IMR-90 (cell line): ENCODE data around the gene ZNF423. TPM values are rescaled to one million over a fixed set of nuclear protein-coding genes. Genes with fewer than 3 reads are reported as not detected.

Experiments used
- ATAC-seq: fragments of 200-7000 bp; cut with Tn5 transposase; 2 replicates; pipeline ENCODE4 v1.9.1; 2020; ENCODE audit warnings: low read depth, mild to moderate bottlenecking, moderate library complexity
- BruUV-seq: library from RNA; stranded (reverse); fragments of 400-500 nt; replicated peaks from 2 replicates; lab custom pipeline; 2021; lab: Mats Ljungman, UMichigan
- CTCF ChIA-PET: fragments of 300-600 bp; formaldehyde crosslinking; extraction: SDS; loops from one replicate; lab custom pipeline; 2021; ENCODE audit warnings: antibody characterized with exemption; lab: Yijun Ruan, JAX
- POLR2A ChIA-PET: fragments of 300-600 bp; sonication (Branson Sonifier 250); formaldehyde crosslinking; loops from one replicate; lab custom pipeline; 2022; ENCODE audit warnings: antibody characterized with exemption; ENCODE audit not compliant: unreplicated experiment; lab: Charles Lee
- DNase-seq: peaks from one replicate; pipeline ENCODE4 v3.0.0; 2013
- H2AFZ ChIP-seq: replicated peaks from 2 replicates; pipeline ENCODE3; 2013; ENCODE audit warnings: low read length, mild to moderate bottlenecking; ENCODE audit not compliant: poor library complexity
- H2AK5ac ChIP-seq: 2 replicates; pipeline ENCODE4 v1.6.1; 2013; ENCODE audit warnings: low read depth, low read length, inconsistent platforms
- H2AK9ac ChIP-seq: replicated peaks from 2 replicates; pipeline ENCODE3; 2013; ENCODE audit warnings: mild to moderate bottlenecking, low read depth, low read length, moderate library complexity; ENCODE audit not compliant: poor library complexity
- H2BK120ac ChIP-seq: 2 replicates; pipeline ENCODE4 v1.6.1; 2013; ENCODE audit warnings: low read depth, low read length, inconsistent platforms
- H2BK15ac ChIP-seq: 3 replicates; pipeline ENCODE4 v1.6.1; 2013; ENCODE audit warnings: low read depth, low read length, inconsistent platforms
- H2BK20ac ChIP-seq: 2 replicates; pipeline ENCODE4 v1.6.1; 2013; ENCODE audit warnings: low read depth, mild to moderate bottlenecking, inconsistent platforms, low read length, moderate library complexity
- H2BK5ac ChIP-seq: 2 replicates; pipeline ENCODE4 v1.6.1; 2013; ENCODE audit warnings: mild to moderate bottlenecking, low read depth, low read length, inconsistent platforms; ENCODE audit not compliant: poor library complexity, severe bottlenecking
- H3K14ac ChIP-seq: replicated peaks from 2 replicates; pipeline ENCODE4 v1.6.1; 2013; ENCODE audit warnings: low read depth, low read length, inconsistent platforms
- H3K18ac ChIP-seq: 2 replicates; pipeline ENCODE4 v1.6.1; 2013; ENCODE audit warnings: low read depth, low read length, control low read depth
- H3K23ac ChIP-seq: 2 replicates; pipeline ENCODE4 v1.6.1; 2013; ENCODE audit warnings: low read depth, low read length, inconsistent platforms
- H3K27ac ChIP-seq: 2 replicates; pipeline ENCODE4 v1.5.1; 2013; ENCODE audit warnings: mild to moderate bottlenecking, control low read depth, low read length; ENCODE audit not compliant: insufficient read depth
- H3K27me3 ChIP-seq: 2 replicates; pipeline ENCODE4 v1.6.1; 2013; ENCODE audit warnings: low read length; ENCODE audit not compliant: control insufficient read depth, insufficient read depth
- H3K36me3 ChIP-seq: 2 replicates; pipeline ENCODE4 v1.6.1; 2013; ENCODE audit warnings: low read length, mixed read lengths; ENCODE audit not compliant: control insufficient read depth, insufficient read depth
- H3K4ac ChIP-seq: 2 replicates; pipeline ENCODE4 v1.6.1; 2013; ENCODE audit warnings: low read depth, low read length, inconsistent platforms
- H3K4me1 ChIP-seq: 2 replicates; pipeline ENCODE4 v1.6.1; 2013; ENCODE audit warnings: low read length, mixed read lengths; ENCODE audit not compliant: control insufficient read depth, insufficient read depth
- H3K4me2 ChIP-seq: 2 replicates; pipeline ENCODE4 v1.6.1; 2013; ENCODE audit warnings: low read depth, mild to moderate bottlenecking, control low read depth, low read length, moderate library complexity
- H3K4me3 ChIP-seq: 2 replicates; pipeline ENCODE4 v1.5.1; 2013; ENCODE audit warnings: low read depth, mild to moderate bottlenecking, control low read depth, low read length, moderate library complexity; ENCODE audit not compliant: insufficient read depth
- H3K56ac ChIP-seq: 2 replicates; pipeline ENCODE4 v1.6.1; 2013; ENCODE audit warnings: low read length, inconsistent platforms; ENCODE audit not compliant: insufficient read depth; ENCODE audit errors: extremely low read depth
- H3K79me1 ChIP-seq, 2 experiments: 2 replicates each; pipeline ENCODE4 v1.6.1; 2013; ENCODE audit warnings: low read length in 2 of 2, inconsistent platforms in 1 of 2, low read depth in 1 of 2
- H3K9ac ChIP-seq: 2 replicates; pipeline ENCODE4 v1.6.1; 2013; ENCODE audit warnings: low read depth, low read length, control low read depth
- H3K9me1 ChIP-seq: 2 replicates; pipeline ENCODE4 v1.6.1; 2013; ENCODE audit warnings: low read length, inconsistent platforms; ENCODE audit not compliant: insufficient read depth
- H3K9me3 ChIP-seq: 2 replicates; pipeline ENCODE4 v1.6.1; 2013; ENCODE audit warnings: low read length; ENCODE audit not compliant: control insufficient read depth, insufficient read depth
- H4K20me1 ChIP-seq: 2 replicates; pipeline ENCODE4 v1.6.1; 2013; ENCODE audit warnings: low read length, inconsistent platforms; ENCODE audit not compliant: insufficient read depth
- H4K5ac ChIP-seq: 2 replicates; pipeline ENCODE4 v1.6.1; 2013; ENCODE audit warnings: mild to moderate bottlenecking, low read depth, low read length, control low read depth
- H4K8ac ChIP-seq, 2 experiments: 2 replicates each; pipeline ENCODE4 v1.6.1; 2013; ENCODE audit warnings: low read depth in 2 of 2, low read length in 2 of 2, control low read depth in 1 of 2, inconsistent platforms in 1 of 2
- H4K91ac ChIP-seq: 2 replicates; pipeline ENCODE4 v1.6.1; 2013; ENCODE audit warnings: low read depth, low read length, inconsistent platforms; ENCODE audit not compliant: insufficient read depth
- BHLHE40 ChIP-seq: fragments of 150-350 bp; IDR thresholded peaks from 2 replicates; pipeline ENCODE4 v1.6.1; 2016; ENCODE audit warnings: mild to moderate bottlenecking, low read depth, low read length
- CEBPB ChIP-seq: IDR thresholded peaks from 2 replicates; pipeline ENCODE4 v1.6.1; 2012; ENCODE audit warnings: low read depth, low read length, improper control_type of control experiment
- CHD1 ChIP-seq: IDR thresholded peaks from 2 replicates; pipeline ENCODE4 v1.6.1; 2012; ENCODE audit warnings: low read depth, low read length, improper control_type of control experiment
- CTCF ChIP-seq: conservative IDR thresholded peaks from 2 replicates; pipeline ENCODE4 v1.5.1; 2012; ENCODE audit warnings: mild to moderate bottlenecking, low read depth, low read length, improper control_type of control experiment
- MAFK ChIP-seq: IDR thresholded peaks from 2 replicates; pipeline ENCODE4 v1.6.1; 2012; ENCODE audit warnings: low read depth, low read length, improper control_type of control experiment
- MAZ ChIP-seq: IDR thresholded peaks from 2 replicates; pipeline ENCODE4 v1.6.1; 2012; ENCODE audit warnings: low read depth, mild to moderate bottlenecking, low read length, improper control_type of control experiment, moderate library complexity, borderline replicate concordance
- MXI1 ChIP-seq: IDR thresholded peaks from 2 replicates; pipeline ENCODE4 v1.6.1; 2012; ENCODE audit warnings: low read depth, mild to moderate bottlenecking, low read length, moderate library complexity, borderline replicate concordance
- NFE2L2 ChIP-seq: fragments of 150-350 bp; IDR thresholded peaks from 2 replicates; pipeline ENCODE4 v1.6.1; 2016; ENCODE audit warnings: low read depth, mild to moderate bottlenecking, low read length
- RAD21 ChIP-seq: IDR thresholded peaks from 2 replicates; pipeline ENCODE4 v1.6.1; 2012; ENCODE audit warnings: low read length, improper control_type of control experiment
- RCOR1 ChIP-seq: IDR thresholded peaks from 2 replicates; pipeline ENCODE4 v1.6.1; 2012; ENCODE audit warnings: mild to moderate bottlenecking, low read length, improper control_type of control experiment; ENCODE audit not compliant: insufficient replicate concordance
- RFX5 ChIP-seq: IDR thresholded peaks from 2 replicates; pipeline ENCODE4 v1.8.0; 2012; ENCODE audit warnings: low read depth, mild to moderate bottlenecking, low read length, moderate library complexity
- SMC3 ChIP-seq: fragments of 150-350 bp; IDR thresholded peaks from 2 replicates; pipeline ENCODE4 v1.6.1; 2016; ENCODE audit warnings: low read depth, mild to moderate bottlenecking, antibody characterized with exemption, low read length, moderate library complexity
- WGBS, 2 experiments: methylation state at CpG; one replicate each; pipeline versions ENCODE4 v1.1.5 to v1.1.7; 2013; ENCODE audit warnings: missing lambda C conversion rate in 2 of 2; ENCODE audit not compliant: insufficient read length in 1 of 2; ENCODE audit errors: extremely low coverage in 2 of 2; 5-methylcytosine and 5-hydroxymethylcytosine counted together
- dilution Hi-C: fragments of 300-500 bp; cut with HindIII; formaldehyde crosslinking; loops from one replicate; pipeline ENCODE4 v1.14.3; 2018; ENCODE audit warnings: low sequenced_read_pairs; ENCODE audit not compliant: unreplicated experiment
- in situ Hi-C: fragments of 300-500 bp; cut with MboI; formaldehyde crosslinking; loops from 3 replicates; pipeline ENCODE4 v1.14.3; 2019; ENCODE audit warnings: low sequenced_read_pairs, inconsistent platforms, mixed read lengths
- intact Hi-C: fragments of 100-400 bp; cut with micrococcal nuclease; formaldehyde crosslinking; loops from 2 replicates; pipeline ENCODE4 v1.10.0; 2022
- polyA plus RNA-seq, 3 experiments: library from polyadenylated mRNA; depleted of rRNA; stranded (reverse); fragments of >200 nt; gene quantifications; 2 replicates each; pipeline ENCODE4 v1.2.3, GENCODE V29; 2012; ENCODE audit warnings: low replicate concordance in 1 of 3
- total RNA-seq: library from RNA; depleted of rRNA; stranded (reverse); fragments of >200 nt; gene quantifications from 2 replicates; pipeline ENCODE4 v1.2.3, GENCODE V29; 2012
- TF ChIP-seq, protein P1 (sequence below): fragments of 150-350 bp; IDR thresholded peaks from 2 replicates; pipeline ENCODE4 v1.6.1; 2016; ENCODE audit warnings: low read depth, mild to moderate bottlenecking, low read length, moderate library complexity, borderline replicate concordance
- TF ChIP-seq, protein P2 (sequence below): fragments of 150-350 bp; IDR thresholded peaks from 2 replicates; pipeline ENCODE4 v1.6.1; 2017; ENCODE audit warnings: mild to moderate bottlenecking, antibody characterized with exemption, low read length, low read depth

The ZNF423 gene
- total and polyA plus RNA-seq, 2 of the 4 experiments (the other 2 are of a cell fraction): under 0.01 to 0.10 TPM

DNA sequence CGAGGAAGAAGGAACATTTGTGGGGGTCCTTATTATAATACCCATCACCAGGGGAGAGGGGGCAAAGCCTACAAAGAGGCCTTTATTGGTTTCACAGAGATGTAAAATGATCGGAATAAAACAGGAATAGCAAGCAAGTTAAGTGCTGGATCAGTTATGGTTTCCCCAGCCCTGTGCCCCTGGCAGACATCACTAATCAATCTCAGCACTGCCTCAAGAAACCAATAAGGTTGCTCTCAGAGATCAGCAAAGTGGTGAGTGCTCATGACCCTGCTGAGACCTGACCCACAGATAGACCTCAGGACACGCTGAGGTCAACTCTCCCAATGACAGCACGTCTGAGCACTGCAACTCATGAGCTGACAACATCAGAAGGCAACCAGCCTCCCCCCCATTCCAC, 66.3 kb downstream of the ZNF423 start:
- Histone ChIP-seq H2AK5ac (no peak overlapping the region), H3K56ac (no peak overlapping the region), H3K14ac (no peak overlapping the region), H3K4me2 (no peak overlapping the region), H3K9me3 (no peaks in the 10 kb centered on the region), H3K4me1 (no peaks in the 10 kb centered on the region), H3K27ac (no peak overlapping the region), H3K27me3 (no peaks in the 10 kb centered on the region), H3K79me1 (no peaks in the 10 kb centered on the region), H3K9ac (no peak overlapping the region), H3K4me3 (no peak overlapping the region), H4K8ac (no peak overlapping the region), H4K91ac (no peak overlapping the region), H3K18ac (no peak overlapping the region), H3K9me1 (no peaks in the 10 kb centered on the region), H2BK15ac (no peak overlapping the region), H2AK9ac (no peak overlapping the region), H3K36me3 (no peaks in the 10 kb centered on the region), H2AFZ (no peak overlapping the region), H2BK120ac (no peak overlapping the region), H2BK20ac (no peak overlapping the region), H4K5ac (no peak overlapping the region), H4K20me1 (no peaks in the 10 kb centered on the region), H3K4ac (no peak overlapping the region), H3K23ac (no peak overlapping the region), H2BK5ac (no peak overlapping the region)
- in situ Hi-C loops: no loop called here
- dilution Hi-C loops: no loop called here
- DNase-seq (no peak), ATAC-seq (no peak)
- ChIA-PET CTCF (no interaction called here), POLR2A (no interaction called here)
- no CpG with 5 or more reads among the region's 4 CpGs for WGBS, 2 experiments
- intact Hi-C loops: no loop called here
- TF ChIP-seq, protein P1, sequence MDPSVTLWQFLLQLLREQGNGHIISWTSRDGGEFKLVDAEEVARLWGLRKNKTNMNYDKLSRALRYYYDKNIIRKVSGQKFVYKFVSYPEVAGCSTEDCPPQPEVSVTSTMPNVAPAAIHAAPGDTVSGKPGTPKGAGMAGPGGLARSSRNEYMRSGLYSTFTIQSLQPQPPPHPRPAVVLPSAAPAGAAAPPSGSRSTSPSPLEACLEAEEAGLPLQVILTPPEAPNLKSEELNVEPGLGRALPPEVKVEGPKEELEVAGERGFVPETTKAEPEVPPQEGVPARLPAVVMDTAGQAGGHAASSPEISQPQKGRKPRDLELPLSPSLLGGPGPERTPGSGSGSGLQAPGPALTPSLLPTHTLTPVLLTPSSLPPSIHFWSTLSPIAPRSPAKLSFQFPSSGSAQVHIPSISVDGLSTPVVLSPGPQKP: no peak
- TF ChIP-seq MXI1 (no peak), CTCF (no peak), MAZ (no peak), CHD1 (no peak), RFX5 (no peak), RCOR1 (no peak), SMC3 (no peak), NFE2L2 (no peak), MAFK (no peak), BHLHE40 (no peak), RAD21 (no peak), CEBPB (no peak)
- TF ChIP-seq, protein P2, sequence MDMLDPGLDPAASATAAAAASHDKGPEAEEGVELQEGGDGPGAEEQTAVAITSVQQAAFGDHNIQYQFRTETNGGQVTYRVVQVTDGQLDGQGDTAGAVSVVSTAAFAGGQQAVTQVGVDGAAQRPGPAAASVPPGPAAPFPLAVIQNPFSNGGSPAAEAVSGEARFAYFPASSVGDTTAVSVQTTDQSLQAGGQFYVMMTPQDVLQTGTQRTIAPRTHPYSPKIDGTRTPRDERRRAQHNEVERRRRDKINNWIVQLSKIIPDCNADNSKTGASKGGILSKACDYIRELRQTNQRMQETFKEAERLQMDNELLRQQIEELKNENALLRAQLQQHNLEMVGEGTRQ: no peak
- BruUV-seq: no TSS peak
